Hepatocyte (in vitro differentiated cells): ENCODE results near the gene CCDC8. TPM values are rescaled to one million over a fixed set of nuclear protein-coding genes. Genes with fewer than 3 reads are reported as not detected.

Experiments used
- DNase-seq: peaks from one replicate; pipeline ENCODE4 v3.0.0-alpha.2; 2016; ENCODE audit warnings: low spot score
- H2AFZ ChIP-seq: fragments of 200-600 bp; sonication (generic); 2 replicates; pipeline ENCODE4 v1.6.0; 2016; ENCODE audit warnings: antibody characterized with exemption, mild to moderate bottlenecking
- H3K27ac ChIP-seq: fragments of 200-600 bp; sonication (generic); 2 replicates; pipeline ENCODE4 v1.5.1; 2016; ENCODE audit warnings: mild to moderate bottlenecking
- H3K27me3 ChIP-seq: fragments of 200-600 bp; sonication (generic); 2 replicates; pipeline ENCODE4 v1.6.1; 2016
- H3K36me3 ChIP-seq: fragments of 200-600 bp; sonication (generic); replicated peaks from 2 replicates; pipeline ENCODE4 v1.5.1; 2016; ENCODE audit warnings: low read depth; ENCODE audit not compliant: insufficient read depth
- H3K4me1 ChIP-seq: fragments of 200-600 bp; sonication (generic); 2 replicates; pipeline ENCODE4 v1.5.1; 2016; ENCODE audit warnings: mild to moderate bottlenecking, moderate library complexity; ENCODE audit not compliant: insufficient read depth
- H3K4me2 ChIP-seq: fragments of 200-600 bp; sonication (generic); 2 replicates; pipeline ENCODE4 v1.6.0; 2016
- H3K4me3 ChIP-seq: fragments of 200-600 bp; sonication (generic); 2 replicates; pipeline ENCODE4 v1.5.1; 2016; ENCODE audit warnings: mild to moderate bottlenecking
- H3K79me2 ChIP-seq: fragments of 200-600 bp; sonication (generic); 2 replicates; pipeline ENCODE4 v1.6.0; 2017; ENCODE audit warnings: mild to moderate bottlenecking
- H3K9me2 ChIP-seq: fragments of 200-600 bp; sonication (generic); replicated peaks from 2 replicates; pipeline ENCODE4 v1.6.0; 2017; ENCODE audit warnings: mild to moderate bottlenecking; ENCODE audit not compliant: insufficient read depth
- H3K9me3 ChIP-seq: fragments of 200-600 bp; sonication (generic); 2 replicates; pipeline ENCODE4 v1.5.1; 2016; ENCODE audit warnings: low read depth, mild to moderate bottlenecking
- H4K20me1 ChIP-seq: fragments of 200-600 bp; sonication (generic); 2 replicates; pipeline ENCODE4 v1.6.0; 2016; ENCODE audit warnings: mild to moderate bottlenecking; ENCODE audit not compliant: insufficient read depth, poor library complexity, severe bottlenecking
- EZH2 ChIP-seq: fragments of 200-600 bp; sonication (generic); IDR thresholded peaks from 2 replicates; pipeline ENCODE4 v1.6.1; 2016; ENCODE audit warnings: antibody characterized with exemption, mild to moderate bottlenecking, borderline replicate concordance
- EZH2phosphoT487 ChIP-seq: fragments of 200-600 bp; sonication (generic); IDR thresholded peaks from one replicate; pipeline ENCODE4 v1.6.1; 2018; ENCODE audit warnings: antibody characterized with exemption, mild to moderate bottlenecking, low read depth, moderate library complexity; ENCODE audit not compliant: unreplicated experiment, severe bottlenecking
- WGBS: methylation state at CpG from one replicate; pipeline ENCODE4 v1.1.6; 2016; ENCODE audit warnings: low lambda C conversion rate; ENCODE audit errors: missing lambda C conversion rate; 5-methylcytosine and 5-hydroxymethylcytosine counted together
- polyA plus RNA-seq: library from polyadenylated mRNA; unstranded; fragments of >200 nt; fragmentation: Nextera tagmentation; extraction: Ambion mirVana; gene quantifications from 2 replicates; pipeline ENCODE4 v1.2.1, GENCODE V29; 2016
- total RNA-seq: library from RNA; depleted of rRNA; stranded (reverse); fragments of >200 nt; gene quantifications from 2 replicates; pipeline ENCODE4 v1.2.3, GENCODE V29; 2014
- TF ChIP-seq, protein P1 (sequence below): fragments of 200-600 bp; sonication (generic); IDR thresholded peaks from 2 replicates; pipeline ENCODE4 v1.5.1; 2016; ENCODE audit warnings: antibody characterized with exemption, mild to moderate bottlenecking; ENCODE audit not compliant: poor library complexity

Gene CCDC8
- total and polyA plus RNA-seq, 2 experiments from 2014 or later = 51.7 to 55.9 TPM

- peaks cover 4% of the 10 kb centered on the region for H3K4me1 ChIP-seq
- no peaks in the 10 kb centered on the region for H3K9me3 ChIP-seq
- no peaks in the 10 kb centered on the region for H4K20me1 ChIP-seq
- TF ChIP-seq EZH2 (no peak), EZH2phosphoT487 (no peak)
- no peak overlapping the region for H2AFZ ChIP-seq
- H3K36me3 ChIP-seq = no peaks in the 10 kb centered on the region
- H3K27me3 ChIP-seq = peaks cover 22% of the 10 kb centered on the region
- DNase-seq = no peak
- no peaks in the 10 kb centered on the region for H3K79me2 ChIP-seq
- no peaks in the 10 kb centered on the region for H3K9me2 ChIP-seq
- no peak overlapping the region for H3K4me2 ChIP-seq
- H3K27ac ChIP-seq = no peak overlapping the region
- 83% methylated on average over 12 of the region's 17 CpGs for WGBS
- H3K4me3 ChIP-seq = no peak overlapping the region
Measured at GRCh38 chr19:46427518-46428045, 14.2 kb upstream of the CCDC8 start.

GRCh38 chr19:46426506-46427162 lies 13.3 kb upstream of the CCDC8 start:
- Histone ChIP-seq H3K9me2 (no peaks in the 10 kb centered on the region), H4K20me1 (no peaks in the 10 kb centered on the region), H2AFZ (peak overlapping the region; percentile 56), H3K79me2 (no peaks in the 10 kb centered on the region), H3K4me3 (peak overlapping the region; percentile 16), H3K4me2 (peak overlapping the region; percentile 83), H3K36me3 (no peaks in the 10 kb centered on the region), H3K27ac (peak overlapping the region; percentile 47), H3K4me1 (peaks cover 4% of the 10 kb centered on the region), H3K27me3 (peaks cover 22% of the 10 kb centered on the region), H3K9me3 (no peaks in the 10 kb centered on the region)
- DNase-seq = peak; percentile 94
- TF ChIP-seq, protein P1, sequence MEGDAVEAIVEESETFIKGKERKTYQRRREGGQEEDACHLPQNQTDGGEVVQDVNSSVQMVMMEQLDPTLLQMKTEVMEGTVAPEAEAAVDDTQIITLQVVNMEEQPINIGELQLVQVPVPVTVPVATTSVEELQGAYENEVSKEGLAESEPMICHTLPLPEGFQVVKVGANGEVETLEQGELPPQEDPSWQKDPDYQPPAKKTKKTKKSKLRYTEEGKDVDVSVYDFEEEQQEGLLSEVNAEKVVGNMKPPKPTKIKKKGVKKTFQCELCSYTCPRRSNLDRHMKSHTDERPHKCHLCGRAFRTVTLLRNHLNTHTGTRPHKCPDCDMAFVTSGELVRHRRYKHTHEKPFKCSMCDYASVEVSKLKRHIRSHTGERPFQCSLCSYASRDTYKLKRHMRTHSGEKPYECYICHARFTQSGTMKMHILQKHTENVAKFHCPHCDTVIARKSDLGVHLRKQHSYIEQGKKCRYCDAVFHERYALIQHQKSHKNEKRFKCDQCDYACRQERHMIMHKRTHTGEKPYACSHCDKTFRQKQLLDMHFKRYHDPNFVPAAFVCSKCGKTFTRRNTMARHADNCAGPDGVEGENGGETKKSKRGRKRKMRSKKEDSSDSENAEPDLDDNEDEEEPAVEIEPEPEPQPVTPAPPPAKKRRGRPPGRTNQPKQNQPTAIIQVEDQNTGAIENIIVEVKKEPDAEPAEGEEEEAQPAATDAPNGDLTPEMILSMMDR = no peak
- TF ChIP-seq EZH2 (no peak), EZH2phosphoT487 (no peak)
- 8% methylated on average over 32 of the region's 32 CpGs for WGBS

- 25% methylated on average over 10 of the region's 10 CpGs for WGBS
- Histone ChIP-seq H3K27ac (peak overlapping the region; percentile 47), H2AFZ (peak overlapping the region; percentile 56), H3K79me2 (no peaks in the 10 kb centered on the region), H4K20me1 (no peaks in the 10 kb centered on the region), H3K4me2 (peak overlapping the region; percentile 83), H3K4me1 (peaks cover 4% of the 10 kb centered on the region), H3K9me3 (no peaks in the 10 kb centered on the region), H3K27me3 (peaks cover 22% of the 10 kb centered on the region), H3K9me2 (no peaks in the 10 kb centered on the region), H3K36me3 (no peaks in the 10 kb centered on the region), H3K4me3 (peak overlapping the region; percentile 16)
- TF ChIP-seq EZH2phosphoT487 (no peak), EZH2 (no peak)
- TF ChIP-seq, protein P1 = no peak
- peak; percentile 62 for DNase-seq
Measured at GRCh38 chr19:46426035-46426505, 12.7 kb upstream of the CCDC8 start.

DNA sequence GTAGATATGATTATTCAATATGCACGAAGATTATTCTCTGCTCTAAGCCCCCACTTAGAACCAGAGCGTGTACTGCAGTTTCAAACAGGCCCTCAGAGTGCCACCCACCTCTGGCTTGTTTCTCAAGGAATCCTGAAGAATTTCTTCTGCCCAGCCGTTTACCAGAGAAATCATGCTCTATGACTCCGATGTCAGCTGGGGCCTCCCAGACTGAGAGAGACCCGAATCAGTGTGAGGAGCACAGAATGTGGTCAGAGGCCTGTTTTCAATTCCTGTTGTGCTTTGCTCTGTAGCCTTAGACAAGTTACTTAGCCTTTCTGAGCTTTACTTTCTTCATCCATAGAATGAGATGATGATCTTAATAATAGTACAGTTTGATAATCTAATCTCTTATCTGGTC lies 9.8 kb upstream of the CCDC8 start:
- H3K79me2 ChIP-seq = no peaks in the 10 kb centered on the region
- TF ChIP-seq EZH2phosphoT487 = no peak
- TF ChIP-seq, protein P1 = no peak
- no peak for TF ChIP-seq EZH2
- DNase-seq = no peak
- no peak overlapping the region for H2AFZ ChIP-seq
- H3K4me1 ChIP-seq = peaks cover 4% of the 10 kb centered on the region
- no peak overlapping the region for H3K27ac ChIP-seq
- no peaks in the 10 kb centered on the region for H3K9me3 ChIP-seq
- WGBS = 62% methylated on average over 5 of the region's 5 CpGs
- no peaks in the 10 kb centered on the region for H3K36me3 ChIP-seq
- H3K9me2 ChIP-seq = no peaks in the 10 kb centered on the region
- no peak overlapping the region for H3K4me3 ChIP-seq
- H4K20me1 ChIP-seq = no peaks in the 10 kb centered on the region
- peaks cover 12% of the 10 kb centered on the region for H3K27me3 ChIP-seq
- no peak overlapping the region for H3K4me2 ChIP-seq
